Measurements from ENCODE around the gene RELCH. TPM values are rescaled to one million over a fixed set of nuclear protein-coding genes. Genes with fewer than 3 reads are reported as not detected.

The RELCH gene
- total RNA-seq, 1 donor from 2014 or later = 47.2 TPM

- DNase-seq = no peak
These were observed 151.5 kb downstream of the RELCH start for GRCh38 chr18:62338446-62339105.

- DNase-seq = no peak
These were observed 152.3 kb downstream of the RELCH start for GRCh38 chr18:62339106-62339988.

GRCh38 chr18:62340996-62341395 lies 153.9 kb downstream of the RELCH start:
- DNase-seq = no peak

GRCh38 chr18:62341473-62341872 lies 154.4 kb downstream of the RELCH start:
- no peak for DNase-seq

GRCh38 chr18:62342884-62343283 lies 155.8 kb downstream of the RELCH start:
- no peak for DNase-seq

GRCh38 chr18:62343316-62343715 lies 156.3 kb downstream of the RELCH start:
- DNase-seq = no peak

- DNase-seq = no peak
These were observed 158.9 kb downstream of the RELCH start for GRCh38 chr18:62345909-62346308.

GRCh38 chr18:62346333-62347088 lies 159.5 kb downstream of the RELCH start:
- DNase-seq = no peak

GRCh38 chr18:62347089-62347506 lies 160.0 kb downstream of the RELCH start:
- DNase-seq = no peak

- DNase-seq = no peak
These were observed 161.4 kb downstream of the RELCH start for GRCh38 chr18:62348474-62348873.

GRCh38 chr18:62353170-62353569 lies 166.1 kb downstream of the RELCH start:
- no peak for DNase-seq

- DNase-seq = no peak
These were observed 167.1 kb downstream of the RELCH start for GRCh38 chr18:62354151-62354550.

GRCh38 chr18:62357079-62357719 lies 170.1 kb downstream of the RELCH start:
- no peak for DNase-seq

Small RNAs within 50 kb of the gene (small RNA-seq; reads per million reads assigned to genes)
- not detected for gene RF00019 (ENCODE audit: low replicate concordance)

Other genes with a start within 250 kb of the RELCH start
- gene PIGN, start 199 bp upstream of the RELCH start, total RNA-seq = 58.5 TPM
- 4.8 TPM for gene TNFRSF11A, start 138.1 kb downstream of the RELCH start, total RNA-seq